Measurements from ENCODE around the gene THADA. TPM values are rescaled to one million over a fixed set of nuclear protein-coding genes. Genes with fewer than 3 reads are reported as not detected.

THADA gene
- total RNA-seq, 4 donors from 2014 or later = 35.7 to 49.2 (median 47.4) TPM

- Histone ChIP-seq H3K4me1 (peaks cover 0 to 10% (median 3%) of the 10 kb centered on the region in 4 donors), H3K27ac (no peak overlapping the region), H3K4me3 (no peak overlapping the region), H3K9me3 (no peaks in the 10 kb centered on the region), H3K36me3 (peaks cover 0 to 5% (median 0%) of the 10 kb centered on the region in 3 donors), H3K27me3 (no peaks in the 10 kb centered on the region)
- 95 to 99% methylated on average over 8 of the region's 8 CpGs for WGBS, 2 donors
- no peak for DNase-seq (ENCODE audit: low spot score in 2 of 2)
- TF ChIP-seq POLR2A (IDR thresholded peaks at IDR 0.05) (no peak), CTCF (IDR thresholded peaks at IDR 0.05) (no peak), EP300 (IDR thresholded peaks at IDR 0.05) (no peak)
Measured at GRCh38 chr2:43473767-43474166, 122.1 kb downstream of the THADA start.

- TF ChIP-seq CTCF (IDR thresholded peaks at IDR 0.05) (no peak), EP300 (IDR thresholded peaks at IDR 0.05) (no peak), POLR2A (IDR thresholded peaks at IDR 0.05) (no peak)
- no peak overlapping the region for H3K4me3 ChIP-seq
- H3K9me3 ChIP-seq = no peaks in the 10 kb centered on the region
- DNase-seq (ENCODE audit: low spot score in 2 of 2) = no peak
- H3K36me3 ChIP-seq = peaks cover 0 to 5% (median 0%) of the 10 kb centered on the region in 3 donors
- H3K27me3 ChIP-seq = no peaks in the 10 kb centered on the region
- H3K4me1 ChIP-seq = peaks cover 0 to 21% (median 8%) of the 10 kb centered on the region in 4 donors
- H3K27ac ChIP-seq = no peak overlapping the region
- 94% methylated on average over 3 of the region's 3 CpGs for WGBS, 2 donors
Measured at GRCh38 chr2:43472527-43473194, 123.2 kb downstream of the THADA start.

- H3K36me3 ChIP-seq = peaks cover 0 to 5% (median 0%) of the 10 kb centered on the region in 3 donors
- DNase-seq (ENCODE audit: low spot score in 2 of 2) = no peak
- H3K27ac ChIP-seq = no peak overlapping the region
- no peaks in the 10 kb centered on the region for H3K27me3 ChIP-seq
- WGBS, 2 donors = 63 to 71% methylated on average over 3 of the region's 3 CpGs
- no peak overlapping the region for H3K4me3 ChIP-seq
- TF ChIP-seq EP300 (IDR thresholded peaks at IDR 0.05) (no peak), CTCF (IDR thresholded peaks at IDR 0.05) (no peak), POLR2A (IDR thresholded peaks at IDR 0.05) (no peak)
- H3K4me1 ChIP-seq = peaks cover 0 to 36% (median 12%) of the 10 kb centered on the region in 4 donors
- H3K9me3 ChIP-seq = no peaks in the 10 kb centered on the region
Measured at GRCh38 chr2:43469713-43470112, 126.1 kb downstream of the THADA start.

GRCh38 chr2:43469094-43469493 is 126.7 kb downstream of the THADA start:
- no peaks in the 10 kb centered on the region for H3K9me3 ChIP-seq
- WGBS, 2 donors = 44 to 48% methylated on average over 3 of the region's 3 CpGs
- H3K4me1 ChIP-seq = peaks cover 0 to 40% (median 14%) of the 10 kb centered on the region in 4 donors
- H3K27ac ChIP-seq = peak overlapping the region in 1 of 4 donors; percentile 3
- H3K27me3 ChIP-seq = no peaks in the 10 kb centered on the region
- TF ChIP-seq POLR2A (IDR thresholded peaks at IDR 0.05) = no peak
- TF ChIP-seq CTCF (IDR thresholded peaks at IDR 0.05) = no peak
- TF ChIP-seq EP300 (IDR thresholded peaks at IDR 0.05) = no peak
- H3K36me3 ChIP-seq = peaks cover 0 to 1% (median 0%) of the 10 kb centered on the region in 3 donors
- no peak for DNase-seq (ENCODE audit: low spot score in 2 of 2)
- no peak overlapping the region for H3K4me3 ChIP-seq

GRCh38 chr2:43467891-43468290 is 127.9 kb downstream of the THADA start:
- H3K36me3 ChIP-seq = no peaks in the 10 kb centered on the region
- WGBS, 2 donors = 49 to 53% methylated on average over 3 of the region's 3 CpGs
- peak overlapping the region in 3 of 4 donors; percentile 15 to 61 (median 42) for H3K27ac ChIP-seq
- H3K27me3 ChIP-seq = no peaks in the 10 kb centered on the region
- peaks cover 0 to 52% (median 26%) of the 10 kb centered on the region in 4 donors for H3K4me1 ChIP-seq
- TF ChIP-seq EP300 (IDR thresholded peaks at IDR 0.05) (no peak), POLR2A (IDR thresholded peaks at IDR 0.05) (no peak), CTCF (IDR thresholded peaks at IDR 0.05) (no peak)
- DNase-seq (ENCODE audit: low spot score in 2 of 2) = no peak
- H3K9me3 ChIP-seq = no peaks in the 10 kb centered on the region
- H3K4me3 ChIP-seq = no peak overlapping the region
